Neuronal stem cell (in vitro differentiated cells): ENCODE measurements around the gene RTP4.

Source experiments
- DNase-seq: peaks from one replicate; pipeline ENCODE4 v3.0.0-alpha.2; 2013; ENCODE audit warnings: low spot score
- H2AFZ ChIP-seq: one replicate; pipeline ENCODE4 v1.6.1; 2013; ENCODE audit warnings: mild to moderate bottlenecking, low read length, inconsistent platforms
- H2AK5ac ChIP-seq: 2 replicates; pipeline ENCODE4 v1.6.1; 2013; ENCODE audit warnings: low read depth, mild to moderate bottlenecking, inconsistent platforms, low read length, moderate library complexity, mixed read lengths
- H2BK120ac ChIP-seq: 2 replicates; pipeline ENCODE4 v1.6.1; 2013; ENCODE audit warnings: low read depth, mild to moderate bottlenecking, inconsistent platforms, low read length, moderate library complexity, mixed read lengths
- H2BK12ac ChIP-seq: one replicate; pipeline ENCODE4 v1.6.1; 2013; ENCODE audit warnings: low read length, inconsistent platforms
- H2BK15ac ChIP-seq: 2 replicates; pipeline ENCODE4 v1.6.1; 2013; ENCODE audit warnings: mild to moderate bottlenecking, low read length, inconsistent platforms, mixed read lengths
- H2BK5ac ChIP-seq: one replicate; pipeline ENCODE4 v1.6.1; 2013; ENCODE audit warnings: inconsistent platforms, mild to moderate bottlenecking, low read length, moderate library complexity
- H3K14ac ChIP-seq: one replicate; pipeline ENCODE4 v1.6.1; 2013; ENCODE audit warnings: low read length, inconsistent platforms
- H3K18ac ChIP-seq: 2 replicates; pipeline ENCODE4 v1.6.1; 2013; ENCODE audit warnings: low read length, inconsistent platforms
- H3K23ac ChIP-seq: 2 replicates; pipeline ENCODE4 v1.6.1; 2013; ENCODE audit warnings: low read depth, mild to moderate bottlenecking, mixed read lengths, low read length, inconsistent platforms; ENCODE audit not compliant: poor library complexity
- H3K27ac ChIP-seq: replicated peaks from 3 replicates; pipeline ENCODE4 v1.5.1; 2013; ENCODE audit warnings: low read length, inconsistent platforms
- H3K27me3 ChIP-seq, 3 experiments: 2 replicates each; pipeline ENCODE4 v1.6.1; 2013; ENCODE audit warnings: low read length in 3 of 3, mild to moderate bottlenecking in 2 of 3, inconsistent platforms in 1 of 3, low read depth in 1 of 3, mixed read lengths in 1 of 3, moderate library complexity in 1 of 3; ENCODE audit not compliant: control insufficient read depth in 3 of 3, insufficient read depth in 3 of 3
- H3K36me3 ChIP-seq, 2 donors: replicated peaks in 1 of 2; 2 replicates each; pipeline ENCODE4 v1.6.1; 2013; ENCODE audit warnings: low read length in 2 of 2; ENCODE audit not compliant: control insufficient read depth in 2 of 2, insufficient read depth in 2 of 2
- H3K4ac ChIP-seq: 2 replicates; pipeline ENCODE4 v1.6.1; 2013; ENCODE audit warnings: inconsistent platforms, mild to moderate bottlenecking, low read length, moderate library complexity
- H3K4me1 ChIP-seq, 2 donors: 1 replicate in 1 of 2; 2 replicates in 1 of 2; pipeline ENCODE4 v1.6.1; 2013; ENCODE audit warnings: low read length in 2 of 2, low read depth in 1 of 2; ENCODE audit not compliant: control insufficient read depth in 2 of 2, insufficient read depth in 1 of 2
- H3K4me2 ChIP-seq: one replicate; pipeline ENCODE4 v1.6.1; 2013; ENCODE audit warnings: mild to moderate bottlenecking, low read length, inconsistent platforms; ENCODE audit not compliant: insufficient read depth, poor library complexity, severe bottlenecking
- H3K4me3 ChIP-seq, 2 donors: 2 replicates each; pipeline ENCODE4 v1.5.1; 2013; ENCODE audit warnings: low read length in 2 of 2, mild to moderate bottlenecking in 2 of 2, inconsistent platforms in 1 of 2, moderate library complexity in 1 of 2
- H3K79me1 ChIP-seq: one replicate; pipeline ENCODE4 v1.6.1; 2013; ENCODE audit warnings: low read depth, mild to moderate bottlenecking, inconsistent platforms, low read length, moderate library complexity
- H3K9ac ChIP-seq: one replicate; pipeline ENCODE4 v1.6.1; 2013; ENCODE audit warnings: mild to moderate bottlenecking, low read depth, low read length, inconsistent platforms; ENCODE audit not compliant: poor library complexity
- H3K9me3 ChIP-seq, 2 donors: replicated peaks in 1 of 2; 2 replicates each; pipeline versions ENCODE3 to v1.6.1; 2013; ENCODE audit warnings: low read length in 2 of 2, mild to moderate bottlenecking in 2 of 2, inconsistent platforms in 1 of 2, low read depth in 1 of 2, mixed read lengths in 1 of 2, moderate library complexity in 1 of 2; ENCODE audit not compliant: control insufficient read depth in 2 of 2, insufficient read depth in 1 of 2
- H4K8ac ChIP-seq: one replicate; pipeline ENCODE4 v1.6.1; 2013; ENCODE audit warnings: low read depth, mild to moderate bottlenecking, inconsistent platforms, low read length, moderate library complexity
- H4K91ac ChIP-seq: one replicate; pipeline ENCODE4 v1.6.1; 2013; ENCODE audit warnings: low read length, low read depth, mild to moderate bottlenecking, inconsistent platforms; ENCODE audit not compliant: poor library complexity
- WGBS, 2 donors: extraction: QIAGEN DNeasy Blood & Tissue Kit; methylation state at CpG; one replicate each; pipeline ENCODE4 v1.1.7; 2013; ENCODE audit warnings: missing lambda C conversion rate in 2 of 2, mixed read lengths in 1 of 2; ENCODE audit not compliant: insufficient read length in 2 of 2, insufficient replicate concordance in 1 of 2; ENCODE audit errors: extremely low coverage in 2 of 2; 5-methylcytosine and 5-hydroxymethylcytosine counted together

RTP4 gene

GRCh38 chr3:187327845-187328244 is 40.3 kb upstream of the RTP4 start:
- no CpG with 5 or more reads among the region's 2 CpGs for WGBS, 2 donors
- H2BK5ac ChIP-seq: no peak overlapping the region
- no peak overlapping the region for H3K4ac ChIP-seq
- H2AFZ ChIP-seq: no peak overlapping the region
- no peak overlapping the region for H3K4me2 ChIP-seq
- no peak overlapping the region for H2BK12ac ChIP-seq
- H3K4me3 ChIP-seq: no peak overlapping the region
- H3K36me3 ChIP-seq: no peaks in the 10 kb centered on the region
- H4K8ac ChIP-seq: no peak overlapping the region
- H3K14ac ChIP-seq: no peak overlapping the region
- DNase-seq: no peak
- H3K27me3 ChIP-seq: no peaks in the 10 kb centered on the region
- no peak overlapping the region for H3K23ac ChIP-seq
- H3K27ac ChIP-seq: no peak overlapping the region
- no peaks in the 10 kb centered on the region for H3K9me3 ChIP-seq
- H3K4me1 ChIP-seq: peaks cover 0 to 2% of the 10 kb centered on the region in 2 donors
- no peak overlapping the region for H2AK5ac ChIP-seq
- no peak overlapping the region for H3K18ac ChIP-seq
- no peaks in the 10 kb centered on the region for H3K79me1 ChIP-seq
- H2BK15ac ChIP-seq: no peak overlapping the region
- H3K9ac ChIP-seq: no peak overlapping the region
- no peak overlapping the region for H4K91ac ChIP-seq
- H2BK120ac ChIP-seq: no peak overlapping the region

GRCh38 chr3:187328691-187329090 is 39.5 kb upstream of the RTP4 start:
- no peak overlapping the region for H2AFZ ChIP-seq
- no CpG with 5 or more reads among the region's 3 CpGs for WGBS, 2 donors

GRCh38 chr3:187334904-187335303 is 33.3 kb upstream of the RTP4 start:
- no peak overlapping the region for H2BK15ac ChIP-seq
- H3K27me3 ChIP-seq: no peaks in the 10 kb centered on the region
- H4K8ac ChIP-seq: no peak overlapping the region
- H3K9me3 ChIP-seq: no peaks in the 10 kb centered on the region
- no peaks in the 10 kb centered on the region for H3K79me1 ChIP-seq
- no peak overlapping the region for H3K23ac ChIP-seq
- no peaks in the 10 kb centered on the region for H3K36me3 ChIP-seq
- peaks cover 0 to 6% of the 10 kb centered on the region in 2 donors for H3K4me1 ChIP-seq
- H2BK120ac ChIP-seq: no peak overlapping the region
- no peak overlapping the region for H3K4me2 ChIP-seq
- WGBS, 2 donors: no CpG with 5 or more reads among the region's 4 CpGs
- no peak overlapping the region for H3K27ac ChIP-seq
- no peak overlapping the region for H3K14ac ChIP-seq
- H4K91ac ChIP-seq: no peak overlapping the region
- H2AK5ac ChIP-seq: no peak overlapping the region
- no peak overlapping the region for H2BK12ac ChIP-seq
- no peak overlapping the region for H2BK5ac ChIP-seq
- no peak overlapping the region for H3K18ac ChIP-seq
- DNase-seq: no peak
- no peak overlapping the region for H3K9ac ChIP-seq
- no peak overlapping the region for H3K4ac ChIP-seq
- no peak overlapping the region for H3K4me3 ChIP-seq
- H2AFZ ChIP-seq: no peak overlapping the region

More at GRCh38 chr3:187328691-187329090, 39.5 kb upstream of the RTP4 start:
- Histone ChIP-seq H2BK12ac (no peak overlapping the region), H3K4me3 (no peak overlapping the region), H4K91ac (no peak overlapping the region), H3K4ac (no peak overlapping the region), H3K27me3 (no peaks in the 10 kb centered on the region), H4K8ac (no peak overlapping the region), H3K9ac (no peak overlapping the region), H3K23ac (no peak overlapping the region), H3K18ac (no peak overlapping the region), H3K4me2 (no peak overlapping the region), H2BK120ac (no peak overlapping the region), H3K9me3 (no peaks in the 10 kb centered on the region), H3K79me1 (no peaks in the 10 kb centered on the region), H2BK5ac (no peak overlapping the region), H2AK5ac (no peak overlapping the region), H3K14ac (no peak overlapping the region), H3K27ac (no peak overlapping the region), H2BK15ac (no peak overlapping the region), H3K4me1 (peaks cover 0 to 3% of the 10 kb centered on the region in 2 donors), H3K36me3 (no peaks in the 10 kb centered on the region)
- no peak for DNase-seq

- no peak for DNase-seq
- Histone ChIP-seq H3K14ac (no peak overlapping the region), H2BK12ac (no peak overlapping the region), H3K27me3 (no peaks in the 10 kb centered on the region), H3K4me3 (no peak overlapping the region), H2AK5ac (no peak overlapping the region), H2BK5ac (no peak overlapping the region), H3K27ac (no peak overlapping the region), H3K18ac (no peak overlapping the region), H3K36me3 (no peaks in the 10 kb centered on the region), H3K9me3 (no peaks in the 10 kb centered on the region), H3K23ac (no peak overlapping the region), H4K8ac (no peak overlapping the region), H3K4me2 (no peak overlapping the region), H2BK15ac (no peak overlapping the region), H3K4ac (no peak overlapping the region), H2AFZ (no peak overlapping the region), H2BK120ac (no peak overlapping the region), H4K91ac (no peak overlapping the region), H3K79me1 (no peaks in the 10 kb centered on the region), H3K9ac (no peak overlapping the region), H3K4me1 (peaks cover 0 to 6% of the 10 kb centered on the region in 2 donors)
- WGBS, 2 donors: no CpG with 5 or more reads among the region's 3 CpGs
These were observed 31.9 kb upstream of the RTP4 start for GRCh38 chr3:187336322-187336721.
